Measurements from ENCODE around the gene CDKL2. TPM values are rescaled to one million over a fixed set of nuclear protein-coding genes. Genes with fewer than 3 reads are reported as not detected.

CDKL2 gene
- total RNA-seq, 4 donors from 2014 or later: 14.1 to 27.0 (median 17.6) TPM

- Histone ChIP-seq H3K4me3 (replicated peaks in 1 of 3) (no peak overlapping the region), H3K36me3 (no peaks in the 10 kb centered on the region), H3K4me1 (peaks cover 5 to 37% of the 10 kb centered on the region in 2 donors), H3K9me3 (no peaks in the 10 kb centered on the region), H3K27me3 (no peaks in the 10 kb centered on the region), H3K27ac (no peak overlapping the region)
- no peak for TF ChIP-seq POLR2A (IDR thresholded peaks at IDR 0.05)
- TF ChIP-seq, protein P1, sequence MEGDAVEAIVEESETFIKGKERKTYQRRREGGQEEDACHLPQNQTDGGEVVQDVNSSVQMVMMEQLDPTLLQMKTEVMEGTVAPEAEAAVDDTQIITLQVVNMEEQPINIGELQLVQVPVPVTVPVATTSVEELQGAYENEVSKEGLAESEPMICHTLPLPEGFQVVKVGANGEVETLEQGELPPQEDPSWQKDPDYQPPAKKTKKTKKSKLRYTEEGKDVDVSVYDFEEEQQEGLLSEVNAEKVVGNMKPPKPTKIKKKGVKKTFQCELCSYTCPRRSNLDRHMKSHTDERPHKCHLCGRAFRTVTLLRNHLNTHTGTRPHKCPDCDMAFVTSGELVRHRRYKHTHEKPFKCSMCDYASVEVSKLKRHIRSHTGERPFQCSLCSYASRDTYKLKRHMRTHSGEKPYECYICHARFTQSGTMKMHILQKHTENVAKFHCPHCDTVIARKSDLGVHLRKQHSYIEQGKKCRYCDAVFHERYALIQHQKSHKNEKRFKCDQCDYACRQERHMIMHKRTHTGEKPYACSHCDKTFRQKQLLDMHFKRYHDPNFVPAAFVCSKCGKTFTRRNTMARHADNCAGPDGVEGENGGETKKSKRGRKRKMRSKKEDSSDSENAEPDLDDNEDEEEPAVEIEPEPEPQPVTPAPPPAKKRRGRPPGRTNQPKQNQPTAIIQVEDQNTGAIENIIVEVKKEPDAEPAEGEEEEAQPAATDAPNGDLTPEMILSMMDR (IDR thresholded peaks at IDR 0.05): no peak
- no peak for DNase-seq
- intact Hi-C loops (cut with DNase I): no loop called here
- WGBS, 2 donors: 78 to 92% methylated on average over 2 of the region's 2 CpGs
These were observed 4.6 kb upstream of the CDKL2 start for GRCh38 chr4:75634951-75635350.

DNA sequence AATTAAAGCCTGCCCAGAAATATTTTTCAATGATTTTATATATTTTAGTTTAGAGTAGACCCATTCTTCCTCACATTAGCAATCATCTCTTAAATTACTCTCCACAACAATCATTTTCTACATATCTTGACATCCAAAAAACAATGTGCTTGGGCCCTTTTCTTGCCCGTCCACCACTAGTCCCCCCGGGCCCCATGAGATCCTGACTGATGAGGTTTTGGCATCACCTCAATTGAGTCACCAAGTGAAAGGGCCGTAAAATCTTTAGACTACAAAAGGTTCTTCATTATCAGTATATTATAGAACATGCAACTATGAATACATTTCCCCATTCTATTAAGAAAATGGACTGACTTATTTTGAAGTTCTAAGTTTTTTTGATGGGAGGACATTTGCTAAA, 4.0 kb upstream of the CDKL2 start:
- H3K9me3 ChIP-seq: no peaks in the 10 kb centered on the region
- intact Hi-C loops (cut with DNase I): no loop called here
- no peak overlapping the region for H3K27ac ChIP-seq
- H3K36me3 ChIP-seq: no peaks in the 10 kb centered on the region
- no peaks in the 10 kb centered on the region for H3K27me3 ChIP-seq
- 92% methylated on average over 3 of the region's 3 CpGs for WGBS, 2 donors
- no peak for TF ChIP-seq POLR2A (IDR thresholded peaks at IDR 0.05)
- TF ChIP-seq, protein P1 (IDR thresholded peaks at IDR 0.05): no peak
- H3K4me3 ChIP-seq (replicated peaks in 1 of 3): no peak overlapping the region
- DNase-seq: no peak
- H3K4me1 ChIP-seq: peaks cover 5 to 33% of the 10 kb centered on the region in 2 donors

DNA sequence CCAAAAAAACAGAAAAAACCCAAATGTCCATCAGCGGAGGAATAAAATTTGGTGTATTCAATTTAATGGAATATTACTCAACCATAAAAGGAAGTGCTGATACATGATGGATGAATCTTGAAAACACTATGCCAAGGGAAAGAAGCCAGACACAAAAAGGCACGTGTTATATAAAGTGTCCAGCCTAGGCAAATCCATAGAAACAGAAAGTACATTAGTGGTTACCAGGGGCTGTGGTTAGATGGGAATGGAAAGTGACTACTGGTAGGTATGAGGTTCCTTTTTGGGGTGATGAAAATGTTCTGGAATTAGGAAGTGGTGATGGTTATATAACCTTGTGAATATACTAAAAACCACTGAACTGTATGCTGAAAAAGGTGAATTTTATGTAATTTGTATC, 3.5 kb upstream of the CDKL2 start:
- no peaks in the 10 kb centered on the region for H3K9me3 ChIP-seq
- H3K36me3 ChIP-seq: no peaks in the 10 kb centered on the region
- DNase-seq: no peak
- TF ChIP-seq, protein P1 (IDR thresholded peaks at IDR 0.05): no peak
- TF ChIP-seq POLR2A (IDR thresholded peaks at IDR 0.05): no peak
- WGBS, 2 donors: 74 to 84% methylated on average over 2 of the region's 2 CpGs
- no peak overlapping the region for H3K4me3 ChIP-seq (replicated peaks in 1 of 3)
- no peak overlapping the region for H3K27ac ChIP-seq
- intact Hi-C loops (cut with DNase I): no loop called here
- H3K27me3 ChIP-seq: no peaks in the 10 kb centered on the region
- H3K4me1 ChIP-seq: peaks cover 7 to 29% of the 10 kb centered on the region in 2 donors

DNA sequence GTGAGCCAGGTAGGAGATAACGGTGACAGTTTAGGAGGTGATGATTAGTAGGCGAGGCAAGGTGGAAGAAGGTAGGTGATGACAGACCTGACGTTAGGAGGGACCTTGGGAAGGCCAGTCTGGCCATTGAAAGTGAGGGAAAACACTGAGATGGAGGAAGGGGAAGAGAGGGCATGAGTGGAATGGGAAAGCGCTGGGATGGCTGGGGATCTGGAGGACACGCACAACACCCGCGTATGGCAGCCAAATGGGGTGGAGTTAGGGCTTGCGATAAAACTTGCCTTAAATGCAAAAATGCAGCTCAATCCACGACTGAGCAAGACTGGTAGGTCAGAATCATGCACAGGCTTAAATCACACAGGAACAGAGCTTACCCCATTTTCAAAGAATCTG, 605 bp upstream of the CDKL2 start:
- no peaks in the 10 kb centered on the region for H3K27me3 ChIP-seq
- TF ChIP-seq POLR2A (IDR thresholded peaks at IDR 0.05): no peak
- TF ChIP-seq, protein P1 (IDR thresholded peaks at IDR 0.05): no peak
- H3K9me3 ChIP-seq: no peaks in the 10 kb centered on the region
- peak in 1 of 2 donors; percentile 16 for DNase-seq
- H3K4me1 ChIP-seq: peaks cover 4 to 13% of the 10 kb centered on the region in 2 donors
- H3K36me3 ChIP-seq: no peaks in the 10 kb centered on the region
- 55 to 66% methylated on average over 9 of the region's 9 CpGs for WGBS, 2 donors
- peak overlapping the region; percentile 16 to 66 (median 48) for H3K27ac ChIP-seq
- intact Hi-C loops (cut with DNase I): no loop called here
- H3K4me3 ChIP-seq (replicated peaks in 1 of 3): peak overlapping the region in 2 of 3 donors; percentile 43 to 64

DNA sequence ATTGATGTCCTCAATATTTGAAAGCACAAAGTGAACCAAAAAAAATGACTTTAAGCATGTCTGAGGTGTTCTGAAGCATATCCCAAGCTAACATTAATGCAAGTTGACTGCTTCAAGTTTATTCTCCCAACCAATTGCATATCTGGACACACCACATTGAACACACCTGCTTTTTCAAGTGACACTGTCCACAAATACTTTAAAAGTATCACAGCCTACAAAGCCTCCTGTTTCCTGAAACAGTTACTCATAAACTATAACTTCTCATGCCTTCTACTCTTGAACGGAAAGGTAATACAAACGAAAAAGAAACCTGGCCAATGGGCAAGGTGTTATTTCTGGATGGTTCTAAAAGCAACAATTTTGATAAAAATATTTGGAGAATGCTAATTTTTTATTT, 1.1 kb downstream of the CDKL2 start:
- intact Hi-C loops (cut with DNase I): no loop called here
- TF ChIP-seq, protein P1 (IDR thresholded peaks at IDR 0.05): no peak
- peak in 1 of 2 donors; percentile 32 for TF ChIP-seq POLR2A (IDR thresholded peaks at IDR 0.05)
- DNase-seq: no peak
- Histone ChIP-seq H3K27me3 (no peaks in the 10 kb centered on the region), H3K36me3 (no peaks in the 10 kb centered on the region), H3K4me3 (replicated peaks in 1 of 3) (peak overlapping the region in 2 of 3 donors; percentile 5 to 43), H3K9me3 (no peaks in the 10 kb centered on the region), H3K4me1 (peaks cover 4 to 11% of the 10 kb centered on the region in 2 donors), H3K27ac (peak overlapping the region; percentile 31 to 67 (median 59))
- 40% methylated on average over 2 of the region's 2 CpGs for WGBS, 2 donors

Measured in thyroid gland (tissue), 4 donors.